ENCODE data around the gene WDCP.
"Not testable (repeated sequence)": the region's sequence is repeated elsewhere in the genome, so short reads cannot be mapped to it uniquely, and the experiment has no call there.

The WDCP gene

GRCh38 chr2:24046930-24047702, at the start of gene WDCP:
Gene WDCP, minus strand, starts transcription at chr2:24047391. Its CDS starts 7,897 bp downstream, at chr2:24039494.
- peak; percentile 95 for DNase-seq (ENCODE audit: low spot score)

GRCh38 chr2:24095171-24095677, 48.0 kb upstream of the WDCP start:
- not testable (repeated sequence) for DNase-seq (ENCODE audit: low spot score)

- DNase-seq (ENCODE audit: low spot score), result not testable (repeated sequence)
These were observed 46.1 kb upstream of the WDCP start for GRCh38 chr2:24093270-24093669.

GRCh38 chr2:24088821-24089359, 41.7 kb upstream of the WDCP start:
- DNase-seq (ENCODE audit: low spot score), result no peak

GRCh38 chr2:24087032-24087431, 39.8 kb upstream of the WDCP start:
- no peak for DNase-seq (ENCODE audit: low spot score)

- no peak for DNase-seq (ENCODE audit: low spot score)
These were observed 39.0 kb upstream of the WDCP start for GRCh38 chr2:24086241-24086640.

GRCh38 chr2:24085200-24085489, 38.0 kb upstream of the WDCP start:
- no peak for DNase-seq (ENCODE audit: low spot score)

- peak; percentile 93 for DNase-seq (ENCODE audit: low spot score)
These were observed 37.4 kb upstream of the WDCP start, which contains the start of gene TP53I3 for GRCh38 chr2:24084386-24085199. Gene TP53I3, minus strand, starts transcription at chr2:24084834. Its CDS starts 508 bp downstream, at chr2:24084326.

GRCh38 chr2:24083567-24084385, 36.6 kb upstream of the WDCP start:
- peak; percentile 97 for DNase-seq (ENCODE audit: low spot score)

- DNase-seq (ENCODE audit: low spot score), result no peak
These were observed 35.8 kb upstream of the WDCP start for GRCh38 chr2:24082787-24083566.

- no peak for DNase-seq (ENCODE audit: low spot score)
These were observed 33.5 kb upstream of the WDCP start for GRCh38 chr2:24080701-24081100.

- no peak for DNase-seq (ENCODE audit: low spot score)
These were observed 30.7 kb upstream of the WDCP start for GRCh38 chr2:24077879-24078278.

GRCh38 chr2:24077535-24077877, 30.3 kb upstream of the WDCP start:
- DNase-seq (ENCODE audit: low spot score), result no peak

- no peak for DNase-seq (ENCODE audit: low spot score)
These were observed 29.8 kb upstream of the WDCP start for GRCh38 chr2:24076849-24077534.

GRCh38 chr2:24075915-24076848, 29.0 kb upstream of the WDCP start, which contains the start of gene SF3B6:
Gene SF3B6, minus strand, starts transcription at chr2:24076326. Its CDS starts 97 bp downstream, at chr2:24076229.
- peak; percentile 97 for DNase-seq (ENCODE audit: low spot score)

- DNase-seq (ENCODE audit: low spot score), result no peak
These were observed 28.1 kb upstream of the WDCP start for GRCh38 chr2:24075259-24075658.

GRCh38 chr2:24073816-24074215, 26.6 kb upstream of the WDCP start:
- DNase-seq (ENCODE audit: low spot score), result no peak

- DNase-seq (ENCODE audit: low spot score), result no peak
These were observed 25.1 kb upstream of the WDCP start for GRCh38 chr2:24072259-24072658.

- DNase-seq (ENCODE audit: low spot score), result no peak
These were observed 18.1 kb upstream of the WDCP start for GRCh38 chr2:24065341-24065740.
